Muscle layer of duodenum (tissue), 2 donors: Measurements from ENCODE around the gene MKLN1.
"Not testable (repeated sequence)": the region's sequence is repeated elsewhere in the genome, so short reads cannot be mapped to it uniquely, and the experiment has no call there.

ENCODE experiments used
- H3K27ac ChIP-seq: one replicate; pipeline ENCODE4 v1.7.0; 2013; ENCODE audit warnings: mild to moderate bottlenecking, low read length
- H3K27me3 ChIP-seq: one replicate; pipeline ENCODE4 v1.7.0; 2013; ENCODE audit warnings: low read depth, mild to moderate bottlenecking, control low read depth, low read length
- H3K36me3 ChIP-seq, 2 donors: one replicate each; pipeline ENCODE4 v1.7.0; 2013; ENCODE audit warnings: low read length in 2 of 2, control low read depth in 1 of 2, mild to moderate bottlenecking in 1 of 2; ENCODE audit not compliant: insufficient read depth in 2 of 2, control insufficient read depth in 1 of 2
- H3K4me1 ChIP-seq, 2 donors: one replicate each; pipeline ENCODE4 v1.7.0; 2013; ENCODE audit warnings: low read length in 2 of 2, mild to moderate bottlenecking in 2 of 2, control low read depth in 1 of 2, moderate library complexity in 1 of 2; ENCODE audit not compliant: insufficient read depth in 2 of 2, control insufficient read depth in 1 of 2
- H3K4me3 ChIP-seq, 2 donors: one replicate each; pipeline ENCODE4 v1.7.0; 2013; ENCODE audit warnings: low read length in 2 of 2, low read depth in 1 of 2, mild to moderate bottlenecking in 1 of 2
- H3K9me3 ChIP-seq, 2 donors: one replicate each; pipeline ENCODE4 v1.7.0; 2013; ENCODE audit warnings: low read length in 2 of 2, control low read depth in 1 of 2, mild to moderate bottlenecking in 1 of 2; ENCODE audit not compliant: control insufficient read depth in 1 of 2
- donor health status: healthy.

Gene MKLN1

GRCh38 chr7:131404226-131404911 is 76.7 kb downstream of the MKLN1 start:
- Histone ChIP-seq H3K4me3 (no peak overlapping the region), H3K36me3 (peaks cover 0 to 10% of the 10 kb centered on the region in 2 donors), H3K4me1 (peaks cover 5 to 9% of the 10 kb centered on the region in 2 donors), H3K27ac (no peak overlapping the region), H3K27me3 (no peaks in the 10 kb centered on the region), H3K9me3 (peaks cover 6 to 7% of the 10 kb centered on the region in 2 donors)

GRCh38 chr7:131409129-131409766 is 81.6 kb downstream of the MKLN1 start:
- Histone ChIP-seq H3K27ac (no peak overlapping the region), H3K4me3 (no peak overlapping the region), H3K4me1 (no peaks in the 10 kb centered on the region), H3K9me3 (no peaks in the 10 kb centered on the region), H3K36me3 (peaks cover 0 to 7% of the 10 kb centered on the region in 2 donors), H3K27me3 (no peaks in the 10 kb centered on the region)

GRCh38 chr7:131412031-131412430 is 84.4 kb downstream of the MKLN1 start:
- no peaks in the 10 kb centered on the region for H3K4me1 ChIP-seq
- H3K9me3 ChIP-seq, result no peaks in the 10 kb centered on the region
- H3K27ac ChIP-seq, result no peak overlapping the region
- H3K27me3 ChIP-seq, result no peaks in the 10 kb centered on the region
- peaks cover 6 to 14% of the 10 kb centered on the region in 2 donors for H3K36me3 ChIP-seq
- H3K4me3 ChIP-seq, result no peak overlapping the region

GRCh38 chr7:131413711-131414110 is 86.0 kb downstream of the MKLN1 start:
- Histone ChIP-seq H3K9me3 (no peaks in the 10 kb centered on the region), H3K36me3 (peaks cover 10 to 14% of the 10 kb centered on the region in 2 donors), H3K27ac (no peak overlapping the region), H3K4me1 (no peaks in the 10 kb centered on the region), H3K4me3 (no peak overlapping the region), H3K27me3 (no peaks in the 10 kb centered on the region)

GRCh38 chr7:131424219-131424822 is 96.6 kb downstream of the MKLN1 start:
- Histone ChIP-seq H3K4me1 (peaks cover 0 to 5% of the 10 kb centered on the region in 2 donors), H3K9me3 (no peaks in the 10 kb centered on the region)

GRCh38 chr7:131425992-131426391 is 98.3 kb downstream of the MKLN1 start:
- H3K9me3 ChIP-seq, result no peaks in the 10 kb centered on the region
- H3K36me3 ChIP-seq, result peaks cover 3 to 4% of the 10 kb centered on the region in 2 donors
- H3K4me3 ChIP-seq, result no peak overlapping the region
- no peaks in the 10 kb centered on the region for H3K27me3 ChIP-seq
- H3K4me1 ChIP-seq, result peaks cover 0 to 5% of the 10 kb centered on the region in 2 donors
- no peak overlapping the region for H3K27ac ChIP-seq

More at GRCh38 chr7:131424219-131424822, 96.6 kb downstream of the MKLN1 start:
- H3K27ac ChIP-seq, result no peak overlapping the region
- H3K4me3 ChIP-seq, result no peak overlapping the region
- H3K36me3 ChIP-seq, result peaks cover 4 to 5% of the 10 kb centered on the region in 2 donors
- H3K27me3 ChIP-seq, result no peaks in the 10 kb centered on the region

- H3K9me3 ChIP-seq, H3K27ac ChIP-seq, H3K4me3 ChIP-seq, H3K27me3 ChIP-seq, H3K4me1 ChIP-seq: not testable (repeated sequence)
- peaks cover 4 to 15% of the 10 kb centered on the region in 2 donors for H3K36me3 ChIP-seq
Observed at GRCh38 chr7:131430826-131431225, 103.2 kb downstream of the MKLN1 start.

GRCh38 chr7:131431289-131431688 is 103.6 kb downstream of the MKLN1 start:
- Histone ChIP-seq H3K4me1 (peaks cover 0 to 4% of the 10 kb centered on the region in 2 donors), H3K27me3 (no peaks in the 10 kb centered on the region), H3K9me3 (no peaks in the 10 kb centered on the region), H3K27ac (no peak overlapping the region), H3K36me3 (peaks cover 4 to 15% of the 10 kb centered on the region in 2 donors), H3K4me3 (no peak overlapping the region)

GRCh38 chr7:131431756-131432155 is 104.1 kb downstream of the MKLN1 start:
- no peak overlapping the region for H3K27ac ChIP-seq
- H3K27me3 ChIP-seq, result no peaks in the 10 kb centered on the region
- H3K36me3 ChIP-seq, result peaks cover 4 to 15% of the 10 kb centered on the region in 2 donors
- H3K9me3 ChIP-seq, result no peaks in the 10 kb centered on the region
- H3K4me3 ChIP-seq, result no peak overlapping the region
- peaks cover 0 to 4% of the 10 kb centered on the region in 2 donors for H3K4me1 ChIP-seq

- peaks cover 10 to 20% of the 10 kb centered on the region in 2 donors for H3K36me3 ChIP-seq
- H3K4me1 ChIP-seq, result peaks cover 0 to 2% of the 10 kb centered on the region in 2 donors
- no peaks in the 10 kb centered on the region for H3K27me3 ChIP-seq
- no peaks in the 10 kb centered on the region for H3K9me3 ChIP-seq
- H3K4me3 ChIP-seq, result no peak overlapping the region
- H3K27ac ChIP-seq, result no peak overlapping the region
Observed at GRCh38 chr7:131436384-131436783, 108.7 kb downstream of the MKLN1 start.

- H3K36me3 ChIP-seq, result peaks cover 16 to 25% of the 10 kb centered on the region in 2 donors
- H3K27ac ChIP-seq, result no peak overlapping the region
- no peaks in the 10 kb centered on the region for H3K9me3 ChIP-seq
- H3K4me1 ChIP-seq, result no peaks in the 10 kb centered on the region
- H3K27me3 ChIP-seq, result no peaks in the 10 kb centered on the region
- H3K4me3 ChIP-seq, result no peak overlapping the region
Observed at GRCh38 chr7:131438969-131439368, 111.3 kb downstream of the MKLN1 start.
